ENCODE measurements around the gene NF1. TPM values are rescaled to one million over a fixed set of nuclear protein-coding genes. Genes with fewer than 3 reads are reported as not detected.

NF1 gene
- total RNA-seq, 1 donor from 2014 or later = 53.7 TPM

GRCh38 chr17:31417051-31417792 is 322.4 kb downstream of the NF1 start:
- Histone ChIP-seq H2AFZ (ENCODE audit: low read depth, low read length) (no peak overlapping the region), H3K36me3 (ENCODE audit: insufficient read depth, low read length) (no peaks in the 10 kb centered on the region), H3K9me3 (ENCODE audit: insufficient read depth, low read depth, low read length) (no peaks in the 10 kb centered on the region), H3K27ac (ENCODE audit: low read depth, low read length) (no peak overlapping the region), H3K4me2 (ENCODE audit: low read length) (no peak overlapping the region), H3K79me2 (ENCODE audit: insufficient read depth, low read length) (no peaks in the 10 kb centered on the region), H3K27me3 (ENCODE audit: insufficient read depth, low read length) (peaks cover 2% of the 10 kb centered on the region), H3K9ac (ENCODE audit: low read length) (no peak overlapping the region), H3K4me3 (ENCODE audit: insufficient read depth, low read depth, low read length) (no peak overlapping the region), H4K20me1 (ENCODE audit: insufficient read depth, low read length) (no peaks in the 10 kb centered on the region), H3K4me1 (ENCODE audit: insufficient read depth, low read length) (no peaks in the 10 kb centered on the region)
- no peak for TF ChIP-seq EZH2 (IDR thresholded peaks at IDR 0.05; ENCODE audit: insufficient read depth, low read length)
- TF ChIP-seq, protein P1, sequence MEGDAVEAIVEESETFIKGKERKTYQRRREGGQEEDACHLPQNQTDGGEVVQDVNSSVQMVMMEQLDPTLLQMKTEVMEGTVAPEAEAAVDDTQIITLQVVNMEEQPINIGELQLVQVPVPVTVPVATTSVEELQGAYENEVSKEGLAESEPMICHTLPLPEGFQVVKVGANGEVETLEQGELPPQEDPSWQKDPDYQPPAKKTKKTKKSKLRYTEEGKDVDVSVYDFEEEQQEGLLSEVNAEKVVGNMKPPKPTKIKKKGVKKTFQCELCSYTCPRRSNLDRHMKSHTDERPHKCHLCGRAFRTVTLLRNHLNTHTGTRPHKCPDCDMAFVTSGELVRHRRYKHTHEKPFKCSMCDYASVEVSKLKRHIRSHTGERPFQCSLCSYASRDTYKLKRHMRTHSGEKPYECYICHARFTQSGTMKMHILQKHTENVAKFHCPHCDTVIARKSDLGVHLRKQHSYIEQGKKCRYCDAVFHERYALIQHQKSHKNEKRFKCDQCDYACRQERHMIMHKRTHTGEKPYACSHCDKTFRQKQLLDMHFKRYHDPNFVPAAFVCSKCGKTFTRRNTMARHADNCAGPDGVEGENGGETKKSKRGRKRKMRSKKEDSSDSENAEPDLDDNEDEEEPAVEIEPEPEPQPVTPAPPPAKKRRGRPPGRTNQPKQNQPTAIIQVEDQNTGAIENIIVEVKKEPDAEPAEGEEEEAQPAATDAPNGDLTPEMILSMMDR (IDR thresholded peaks at IDR 0.05; ENCODE audit: insufficient read depth, low read depth, low read length) = no peak
- Mint-ChIP-seq H3K27me3 (ENCODE audit: low read depth, unreplicated experiment) (peaks cover 14% of the 10 kb centered on the region), H3K4me1 (ENCODE audit: low read depth, unreplicated experiment) (peaks cover 14% of the 10 kb centered on the region), H3K36me3 (ENCODE audit: low read depth, unreplicated experiment) (no peaks in the 10 kb centered on the region), H3K4me3 (ENCODE audit: unreplicated experiment) (no peak overlapping the region), H3K9me3 (ENCODE audit: unreplicated experiment) (no peaks in the 10 kb centered on the region), H3K27ac (ENCODE audit: unreplicated experiment) (no peak overlapping the region)
- FAIRE-seq (no peak), DNase-seq (ENCODE audit: low read depth) (no peak)

DNA sequence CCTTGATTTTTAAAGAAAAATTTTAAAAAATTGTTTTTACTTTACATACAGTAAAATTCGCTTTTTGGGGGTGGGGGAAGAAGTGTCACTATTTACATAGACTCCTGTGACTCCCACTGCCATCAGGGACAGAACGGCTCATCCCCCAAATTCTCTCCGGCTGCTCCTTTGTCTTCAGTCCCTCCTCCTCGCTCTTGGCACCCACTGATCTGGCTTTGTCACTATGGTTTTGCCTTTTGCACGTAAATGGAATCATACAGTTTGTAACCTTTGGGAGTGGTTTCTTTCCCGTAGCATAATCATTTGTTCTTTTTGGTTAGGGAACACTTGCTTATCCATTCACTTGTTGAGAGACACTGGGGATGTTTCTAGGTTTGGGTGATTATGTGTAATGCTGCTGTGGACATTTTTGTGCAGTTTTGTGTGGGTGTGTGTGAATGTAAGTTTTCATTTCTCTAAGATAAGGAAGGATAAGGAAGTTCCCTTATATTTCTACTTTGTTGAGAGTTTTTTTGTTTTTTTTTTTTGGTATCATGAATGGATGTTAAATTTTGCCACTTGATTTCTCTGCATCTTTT is 324.1 kb downstream of the NF1 start:
- Histone ChIP-seq H3K9ac (ENCODE audit: low read length) (no peak overlapping the region), H3K9me3 (ENCODE audit: insufficient read depth, low read depth, low read length) (no peaks in the 10 kb centered on the region), H2AFZ (ENCODE audit: low read depth, low read length) (no peak overlapping the region), H3K27me3 (ENCODE audit: insufficient read depth, low read length) (peaks cover 2% of the 10 kb centered on the region), H3K36me3 (ENCODE audit: insufficient read depth, low read length) (no peaks in the 10 kb centered on the region), H3K4me3 (ENCODE audit: insufficient read depth, low read depth, low read length) (no peak overlapping the region), H3K4me1 (ENCODE audit: insufficient read depth, low read length) (no peaks in the 10 kb centered on the region), H4K20me1 (ENCODE audit: insufficient read depth, low read length) (no peaks in the 10 kb centered on the region), H3K4me2 (ENCODE audit: low read length) (no peak overlapping the region), H3K27ac (ENCODE audit: low read depth, low read length) (no peak overlapping the region), H3K79me2 (ENCODE audit: insufficient read depth, low read length) (no peaks in the 10 kb centered on the region)
- no peaks in the 10 kb centered on the region for H3K9me3 Mint-ChIP-seq (ENCODE audit: unreplicated experiment)
- no peak for TF ChIP-seq EZH2 (IDR thresholded peaks at IDR 0.05; ENCODE audit: insufficient read depth, low read length)
- TF ChIP-seq, protein P1 (IDR thresholded peaks at IDR 0.05; ENCODE audit: insufficient read depth, low read depth, low read length) = no peak
- H3K4me3 Mint-ChIP-seq (ENCODE audit: unreplicated experiment) = no peak overlapping the region
- H3K4me1 Mint-ChIP-seq (ENCODE audit: low read depth, unreplicated experiment) = peaks cover 8% of the 10 kb centered on the region
- DNase-seq (ENCODE audit: low read depth) (no peak), FAIRE-seq (no peak)
- no peaks in the 10 kb centered on the region for H3K36me3 Mint-ChIP-seq (ENCODE audit: low read depth, unreplicated experiment)
- H3K27me3 Mint-ChIP-seq (ENCODE audit: low read depth, unreplicated experiment) = peaks cover 8% of the 10 kb centered on the region
- H3K27ac Mint-ChIP-seq (ENCODE audit: unreplicated experiment) = no peak overlapping the region

GRCh38 chr17:31422443-31422842 is 327.7 kb downstream of the NF1 start:
- no peaks in the 10 kb centered on the region for H3K36me3 Mint-ChIP-seq (ENCODE audit: low read depth, unreplicated experiment)
- H4K20me1 ChIP-seq (ENCODE audit: insufficient read depth, low read length) = no peaks in the 10 kb centered on the region
- H3K27ac Mint-ChIP-seq (ENCODE audit: unreplicated experiment) = no peak overlapping the region
- FAIRE-seq (no peak), DNase-seq (ENCODE audit: low read depth) (no peak)
- H3K79me2 ChIP-seq (ENCODE audit: insufficient read depth, low read length) = no peaks in the 10 kb centered on the region
- H3K9ac ChIP-seq (ENCODE audit: low read length) = no peak overlapping the region
- no peak overlapping the region for H3K4me3 Mint-ChIP-seq (ENCODE audit: unreplicated experiment)
- H3K9me3 Mint-ChIP-seq (ENCODE audit: unreplicated experiment) = no peaks in the 10 kb centered on the region
- H3K4me2 ChIP-seq (ENCODE audit: low read length) = no peak overlapping the region
- H3K9me3 ChIP-seq (ENCODE audit: insufficient read depth, low read depth, low read length) = no peaks in the 10 kb centered on the region
- H3K27ac ChIP-seq (ENCODE audit: low read depth, low read length) = no peak overlapping the region
- H3K4me1 Mint-ChIP-seq (ENCODE audit: low read depth, unreplicated experiment) = peaks cover 5% of the 10 kb centered on the region
- H3K36me3 ChIP-seq (ENCODE audit: insufficient read depth, low read length) = no peaks in the 10 kb centered on the region
- H3K27me3 ChIP-seq (ENCODE audit: insufficient read depth, low read length) = peaks cover 2% of the 10 kb centered on the region
- no peaks in the 10 kb centered on the region for H3K4me1 ChIP-seq (ENCODE audit: insufficient read depth, low read length)
- peaks cover 11% of the 10 kb centered on the region for H3K27me3 Mint-ChIP-seq (ENCODE audit: low read depth, unreplicated experiment)
- H2AFZ ChIP-seq (ENCODE audit: low read depth, low read length) = no peak overlapping the region
- no peak overlapping the region for H3K4me3 ChIP-seq (ENCODE audit: insufficient read depth, low read depth, low read length)
- TF ChIP-seq, protein P1 (IDR thresholded peaks at IDR 0.05; ENCODE audit: insufficient read depth, low read depth, low read length) = no peak
- TF ChIP-seq EZH2 (IDR thresholded peaks at IDR 0.05; ENCODE audit: insufficient read depth, low read length) = no peak

Measured in astrocyte (in vitro differentiated cells and primary cell).